Epithelial cell of esophagus (primary cell): Measurements from ENCODE around the gene OR4N5.
"Not testable (repeated sequence)": the region's sequence is repeated elsewhere in the genome, so short reads cannot be mapped to it uniquely, and the experiment has no call there.

Experiments used
- DNase-seq: peaks from one replicate; pipeline ENCODE4 v3.0.0; 2010; ENCODE audit warnings: low read depth
- H3K4me3 ChIP-seq: 2 replicates; pipeline ENCODE4 v1.5.1; 2011; ENCODE audit warnings: mild to moderate bottlenecking, low read length, control low read depth
- TF ChIP-seq, protein P1 (sequence below): IDR thresholded peaks from 2 replicates; pipeline ENCODE4 v1.5.1; 2011; ENCODE audit warnings: low read depth, mild to moderate bottlenecking, low read length, control low read depth, inconsistent platforms; ENCODE audit not compliant: insufficient read depth; ENCODE audit errors: missing control alignments

Gene OR4N5, protein sequence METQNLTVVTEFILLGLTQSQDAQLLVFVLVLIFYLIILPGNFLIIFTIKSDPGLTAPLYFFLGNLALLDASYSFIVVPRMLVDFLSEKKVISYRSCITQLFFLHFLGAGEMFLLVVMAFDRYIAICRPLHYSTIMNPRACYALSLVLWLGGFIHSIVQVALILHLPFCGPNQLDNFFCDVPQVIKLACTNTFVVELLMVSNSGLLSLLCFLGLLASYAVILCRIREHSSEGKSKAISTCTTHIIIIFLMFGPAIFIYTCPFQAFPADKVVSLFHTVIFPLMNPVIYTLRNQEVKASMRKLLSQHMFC

DNA sequence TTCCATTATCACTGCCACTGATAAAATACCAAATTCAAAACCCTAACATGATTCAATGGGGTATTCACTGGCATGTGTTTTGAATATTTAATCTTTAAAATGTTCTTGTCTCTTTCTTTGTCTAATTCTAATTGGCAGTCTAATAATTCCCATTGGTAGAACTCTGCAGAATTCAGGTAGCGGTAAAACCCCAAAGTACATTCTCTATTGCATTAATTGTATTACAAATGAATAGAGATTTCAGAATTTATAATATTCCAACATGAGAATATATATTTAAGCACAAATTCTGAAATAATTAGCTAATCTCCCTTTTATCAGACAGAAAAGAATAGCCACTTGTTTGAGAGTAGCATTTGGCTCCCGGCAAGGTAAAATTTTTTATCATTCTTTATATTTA, at the start of gene OR4N5:
TSS of gene OR4N5 (plus strand) at position 301 of the 400 bp plus-strand sequence. CDS start 4,916 bp downstream, outside the sequence.
- no peak within 1 kb of the TSS for H3K4me3 ChIP-seq
- no peak for DNase-seq
- TF ChIP-seq, protein P1, sequence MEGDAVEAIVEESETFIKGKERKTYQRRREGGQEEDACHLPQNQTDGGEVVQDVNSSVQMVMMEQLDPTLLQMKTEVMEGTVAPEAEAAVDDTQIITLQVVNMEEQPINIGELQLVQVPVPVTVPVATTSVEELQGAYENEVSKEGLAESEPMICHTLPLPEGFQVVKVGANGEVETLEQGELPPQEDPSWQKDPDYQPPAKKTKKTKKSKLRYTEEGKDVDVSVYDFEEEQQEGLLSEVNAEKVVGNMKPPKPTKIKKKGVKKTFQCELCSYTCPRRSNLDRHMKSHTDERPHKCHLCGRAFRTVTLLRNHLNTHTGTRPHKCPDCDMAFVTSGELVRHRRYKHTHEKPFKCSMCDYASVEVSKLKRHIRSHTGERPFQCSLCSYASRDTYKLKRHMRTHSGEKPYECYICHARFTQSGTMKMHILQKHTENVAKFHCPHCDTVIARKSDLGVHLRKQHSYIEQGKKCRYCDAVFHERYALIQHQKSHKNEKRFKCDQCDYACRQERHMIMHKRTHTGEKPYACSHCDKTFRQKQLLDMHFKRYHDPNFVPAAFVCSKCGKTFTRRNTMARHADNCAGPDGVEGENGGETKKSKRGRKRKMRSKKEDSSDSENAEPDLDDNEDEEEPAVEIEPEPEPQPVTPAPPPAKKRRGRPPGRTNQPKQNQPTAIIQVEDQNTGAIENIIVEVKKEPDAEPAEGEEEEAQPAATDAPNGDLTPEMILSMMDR = no peak

DNA sequence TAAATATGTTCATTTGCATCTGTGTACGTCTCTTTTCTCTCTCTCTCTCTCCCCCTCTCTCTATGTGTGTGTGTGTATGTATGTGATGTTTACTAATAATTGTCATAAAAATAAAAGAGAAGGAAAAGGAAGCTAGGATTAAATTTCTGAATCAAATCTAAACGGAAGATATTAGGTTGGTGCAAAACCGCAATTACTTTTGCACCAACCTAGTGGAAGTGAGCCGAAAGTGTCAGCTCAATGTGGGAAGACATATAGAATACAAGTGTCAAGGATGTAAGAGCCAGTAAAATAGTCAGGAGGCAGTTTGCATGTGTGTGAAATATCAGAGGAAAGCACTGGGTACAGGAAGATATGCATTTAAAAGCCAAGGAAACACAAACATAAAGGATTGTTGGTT, 46.6 kb upstream of the OR4N5 start:
- DNase-seq = no peak
- H3K4me3 ChIP-seq = no peak overlapping the region
- TF ChIP-seq, protein P1 = no peak

DNA sequence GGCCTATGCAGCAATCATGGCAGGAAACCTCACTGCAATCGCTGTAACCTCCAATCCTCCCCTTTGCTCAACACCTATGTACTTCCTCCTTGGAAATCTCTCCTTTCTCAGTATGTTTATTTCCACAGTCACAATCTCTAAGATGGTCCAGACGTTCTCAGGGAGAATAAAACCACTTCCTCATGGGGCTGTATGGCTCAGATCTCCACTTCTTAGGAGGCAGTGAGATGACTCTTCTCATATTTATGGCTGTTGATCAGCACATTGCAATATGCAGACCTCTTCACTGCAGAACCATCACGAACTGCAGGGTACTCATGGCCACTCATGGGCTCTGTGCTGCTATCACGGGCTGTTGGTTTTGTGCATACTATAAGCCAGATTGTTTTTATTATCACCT, 45.2 kb upstream of the OR4N5 start:
- TF ChIP-seq, protein P1 = no peak
- no peak overlapping the region for H3K4me3 ChIP-seq

DNA sequence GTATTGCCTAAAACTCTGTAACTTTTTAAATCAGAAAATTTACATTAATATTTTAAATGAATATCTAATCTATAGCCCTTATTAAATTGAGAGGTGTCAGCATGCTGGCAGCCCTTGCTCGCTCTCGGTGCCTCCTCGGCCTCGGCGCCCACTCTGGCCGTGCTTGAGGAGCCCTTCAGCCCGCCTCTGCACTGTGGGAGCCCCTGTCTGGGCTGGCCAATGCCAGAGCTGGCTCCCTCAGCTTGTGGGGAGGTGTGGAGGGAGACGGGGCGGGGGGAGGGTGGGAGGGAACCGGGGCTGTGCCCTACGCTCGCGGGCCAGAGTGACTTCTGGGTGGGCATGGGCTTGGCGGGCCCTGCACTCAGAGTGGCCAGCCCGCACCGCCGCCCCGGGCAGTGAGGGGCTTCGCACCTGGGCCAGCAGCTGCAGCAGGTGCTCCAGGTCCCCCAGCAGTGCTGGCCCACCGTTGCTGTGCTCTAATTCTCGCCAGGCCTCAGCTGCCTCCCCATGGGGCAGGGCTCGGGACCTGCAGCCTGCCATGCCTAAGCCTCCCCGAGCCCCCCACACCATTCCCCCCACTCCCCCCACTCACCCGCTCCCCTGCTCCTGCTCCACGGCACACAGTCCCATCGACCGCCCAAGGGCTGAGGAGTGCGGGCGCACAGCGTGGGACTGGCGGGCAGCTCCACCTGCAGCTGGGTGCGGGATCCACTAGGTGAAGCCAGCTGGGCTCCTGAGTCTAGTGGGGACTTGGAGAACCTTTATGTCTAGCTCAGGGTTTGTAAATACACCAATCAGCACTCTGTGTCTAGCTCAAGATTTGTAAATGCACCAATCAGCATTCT, 39.5 kb upstream of the OR4N5 start:
- DNase-seq, H3K4me3 ChIP-seq: not testable (repeated sequence)

More for the DNA sequence above, 45.2 kb upstream of the OR4N5 start:
- DNase-seq = no peak

DNA sequence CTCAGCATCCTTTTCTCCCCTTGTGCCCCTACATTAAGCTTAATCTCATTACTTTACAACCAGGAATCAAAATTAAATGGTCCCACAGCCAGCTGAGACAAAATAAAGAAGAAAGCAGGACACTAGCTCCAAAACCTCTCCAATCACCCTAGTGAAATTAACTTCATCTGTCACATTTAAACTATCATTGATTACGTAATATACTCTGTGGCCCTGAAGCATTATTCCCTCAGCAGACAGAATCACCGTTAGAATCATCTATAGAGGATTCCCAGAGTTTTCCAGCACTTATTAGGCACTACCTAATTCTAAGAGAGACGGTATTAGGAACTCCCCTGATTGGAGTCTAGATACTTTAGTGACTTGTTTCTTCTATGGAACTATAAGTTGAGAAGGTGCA, 28.2 kb upstream of the OR4N5 start, which contains the start of gene OR4K17:
TSS of gene OR4K17 (plus strand) at position 302 of the 400 bp plus-strand sequence. CDS start 6,761 bp downstream, outside the sequence.
- no peak within 1 kb of the TSS for H3K4me3 ChIP-seq
- DNase-seq = no peak
- TF ChIP-seq, protein P1 = no peak

DNA sequence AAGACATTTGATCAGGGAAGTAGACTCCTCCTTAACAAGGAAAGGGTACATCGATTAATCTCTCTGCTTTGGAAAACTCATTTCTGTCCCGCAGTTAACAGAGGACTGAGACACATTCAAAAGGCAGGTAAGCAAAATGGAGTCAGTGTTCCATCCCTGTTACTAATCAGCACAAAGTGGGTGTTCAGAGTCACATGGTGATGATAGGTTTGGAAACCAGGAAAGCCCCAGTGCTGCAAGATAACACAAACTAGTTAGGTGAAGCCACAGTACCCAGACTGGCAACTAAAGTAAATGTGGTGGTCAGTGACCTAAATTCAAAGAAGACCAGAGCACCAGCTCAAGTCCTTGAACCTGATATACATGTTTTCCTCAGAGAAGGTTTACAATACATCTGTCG, 26.3 kb upstream of the OR4N5 start:
- H3K4me3 ChIP-seq = no peak overlapping the region
- DNase-seq = no peak
- TF ChIP-seq, protein P1 = no peak

DNA sequence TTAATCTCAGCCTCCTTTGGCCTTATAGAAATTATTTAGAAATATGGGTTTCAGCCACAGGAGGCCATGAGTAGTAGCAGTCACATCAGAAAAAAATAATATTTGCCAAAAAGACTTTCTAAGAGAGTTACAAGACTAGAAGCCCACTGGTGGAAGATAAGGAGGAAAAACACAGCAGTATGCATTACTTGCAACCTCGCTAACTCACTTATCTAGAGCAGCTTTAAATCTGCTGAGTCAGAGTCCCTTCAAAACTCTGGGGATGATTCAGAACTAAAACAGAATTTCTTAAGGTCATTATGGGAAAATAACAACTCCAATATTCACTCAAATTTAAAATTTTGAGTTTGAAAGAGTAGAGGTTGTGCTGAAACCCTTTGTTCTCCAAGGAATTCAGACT, 21.9 kb upstream of the OR4N5 start:
- no peak overlapping the region for H3K4me3 ChIP-seq
- DNase-seq = no peak
- TF ChIP-seq, protein P1 = no peak
